Measurements from ENCODE around the gene MYO1C. TPM values are rescaled to one million over a fixed set of nuclear protein-coding genes. Genes with fewer than 3 reads are reported as not detected.

MYO1C gene
- total RNA-seq, 6 experiments from 2014 or later = 310 to 400 (median 328) TPM

GRCh38 chr17:1490643-1491442 lies 1.6 kb downstream of the MYO1C start:
- Mint-ChIP-seq H3K27ac (peak overlapping the region; percentile 74), H3K36me3 (ENCODE audit: low read depth) (peaks cover 5% of the 10 kb centered on the region; the same call in 1 of the 2 replicates), H3K4me3 (peak overlapping the region; percentile 84), H3K27me3 (ENCODE audit: insufficient read depth) (no peaks in the 10 kb centered on the region; the same call in 1 of the 2 replicates), H3K4me1 (ENCODE audit: low read depth) (peaks cover 35% of the 10 kb centered on the region), H3K9me3 (no peaks in the 10 kb centered on the region)
- no peak for DNase-seq
- TF ChIP-seq CTCF (IDR thresholded peaks at IDR 0.05) = no peak

GRCh38 chr17:1488826-1489270 lies 3.6 kb downstream of the MYO1C start:
- peak overlapping the region; percentile 84 for H3K4me3 Mint-ChIP-seq
- TF ChIP-seq CTCF (IDR thresholded peaks at IDR 0.05) = no peak
- H3K4me1 Mint-ChIP-seq (ENCODE audit: low read depth) = peaks cover 42% of the 10 kb centered on the region
- peak overlapping the region; percentile 87 for H3K27ac Mint-ChIP-seq
- no peaks in the 10 kb centered on the region; the same call in none of the 2 replicates for H3K27me3 Mint-ChIP-seq (ENCODE audit: insufficient read depth)
- H3K36me3 Mint-ChIP-seq (ENCODE audit: low read depth) = peaks cover 5% of the 10 kb centered on the region; the same call in 1 of the 2 replicates
- no peak for DNase-seq
- no peaks in the 10 kb centered on the region for H3K9me3 Mint-ChIP-seq

GRCh38 chr17:1487939-1488825 lies 4.3 kb downstream of the MYO1C start:
- H3K4me3 Mint-ChIP-seq = peak overlapping the region; percentile 84
- DNase-seq = peak; percentile 75
- peaks cover 5% of the 10 kb centered on the region; the same call in 1 of the 2 replicates for H3K36me3 Mint-ChIP-seq (ENCODE audit: low read depth)
- TF ChIP-seq CTCF (IDR thresholded peaks at IDR 0.05) = peak; percentile 41
- no peaks in the 10 kb centered on the region for H3K9me3 Mint-ChIP-seq
- no peaks in the 10 kb centered on the region; the same call in none of the 2 replicates for H3K27me3 Mint-ChIP-seq (ENCODE audit: insufficient read depth)
- peak overlapping the region; percentile 90 for H3K27ac Mint-ChIP-seq
- H3K4me1 Mint-ChIP-seq (ENCODE audit: low read depth) = peaks cover 42% of the 10 kb centered on the region

GRCh38 chr17:1486802-1487695 lies 5.4 kb downstream of the MYO1C start:
- H3K4me3 Mint-ChIP-seq = peak overlapping the region; percentile 83
- peak overlapping the region; percentile 94 for H3K27ac Mint-ChIP-seq

More at GRCh38 chr17:1486802-1487695, 5.4 kb downstream of the MYO1C start:
- no peaks in the 10 kb centered on the region for H3K9me3 Mint-ChIP-seq
- peaks cover 43% of the 10 kb centered on the region for H3K4me1 Mint-ChIP-seq (ENCODE audit: low read depth)
- DNase-seq = peak; percentile 52
- H3K36me3 Mint-ChIP-seq (ENCODE audit: low read depth) = peaks cover 8% of the 10 kb centered on the region; the same call in 1 of the 2 replicates
- no peak for TF ChIP-seq CTCF (IDR thresholded peaks at IDR 0.05)
- H3K27me3 Mint-ChIP-seq (ENCODE audit: insufficient read depth) = no peaks in the 10 kb centered on the region; the same call in none of the 2 replicates

Measured in HFFc6 (cell line).